OCI-LY7 (cell line): Measurements from ENCODE around the gene USP8. TPM values are rescaled to one million over a fixed set of nuclear protein-coding genes. Genes with fewer than 3 reads are reported as not detected.
"Not testable (repeated sequence)": the region's sequence is repeated elsewhere in the genome, so short reads cannot be mapped to it uniquely, and the experiment has no call there.

Experiments used
- BruUV-seq: library from RNA; stranded (reverse); fragments of 400-500 nt; replicated peaks from 2 replicates; lab custom pipeline; 2021; lab: Mats Ljungman, UMichigan
- CTCF ChIA-PET: fragments of 300-600 bp; sonication (Branson Sonifier 250); formaldehyde crosslinking; loops from one replicate; lab custom pipeline; 2022; ENCODE audit warnings: antibody characterized with exemption; ENCODE audit not compliant: unreplicated experiment; lab: Charles Lee
- POLR2A ChIA-PET: fragments of 300-600 bp; sonication (Branson Sonifier 250); formaldehyde crosslinking; loops from one replicate; lab custom pipeline; 2022; ENCODE audit warnings: antibody characterized with exemption; lab: Charles Lee
- DNase-seq: peaks from one replicate; pipeline ENCODE4 v3.0.0-alpha.2; 2015; ENCODE audit warnings: low spot score
- H2AFZ ChIP-seq: fragments of 200-600 bp; sonication (generic), shearing (Covaris generic); 2 replicates; pipeline ENCODE4 v1.6.1; 2014; ENCODE audit warnings: mild to moderate bottlenecking, antibody characterized with exemption, low read length, moderate library complexity
- H3K27ac ChIP-seq: fragments of 200-600 bp; sonication (generic); 2 replicates; pipeline ENCODE4 v1.5.1; 2014; ENCODE audit warnings: mixed run types, low read depth, mild to moderate bottlenecking, moderate library complexity, low read length, inconsistent platforms; ENCODE audit not compliant: poor library complexity, severe bottlenecking
- H3K36me3 ChIP-seq: fragments of 200-600 bp; sonication (generic); 2 replicates; pipeline ENCODE4 v1.6.1; 2014; ENCODE audit warnings: mild to moderate bottlenecking, antibody characterized with exemption, low read length, moderate library complexity, mixed read lengths; ENCODE audit not compliant: insufficient read depth
- H3K4me1 ChIP-seq: fragments of 200-600 bp; sonication (generic); 2 replicates; pipeline ENCODE4 v1.5.1; 2014; ENCODE audit warnings: mild to moderate bottlenecking, low read length; ENCODE audit not compliant: insufficient read depth, poor library complexity, severe bottlenecking
- H3K4me2 ChIP-seq: fragments of 200-600 bp; sonication (generic); 2 replicates; pipeline ENCODE4 v1.6.1; 2014; ENCODE audit warnings: mild to moderate bottlenecking, low read length
- H3K4me3 ChIP-seq: fragments of 200-600 bp; sonication (generic); 2 replicates; pipeline ENCODE4 v1.5.1; 2014; ENCODE audit warnings: mild to moderate bottlenecking, low read depth, low read length; ENCODE audit not compliant: poor library complexity, severe bottlenecking
- H3K79me2 ChIP-seq: fragments of 200-600 bp; sonication (generic); 2 replicates; pipeline ENCODE4 v1.6.1; 2016; ENCODE audit warnings: low read depth, mild to moderate bottlenecking, low read length, moderate library complexity, mixed read lengths; ENCODE audit not compliant: insufficient read depth
- H3K9me2 ChIP-seq: fragments of 200-600 bp; sonication (generic); 2 replicates; pipeline ENCODE4 v1.6.1; 2016; ENCODE audit warnings: mild to moderate bottlenecking, low read length, mixed read lengths; ENCODE audit not compliant: insufficient read depth
- H3K9me3 ChIP-seq: fragments of 200-600 bp; sonication (generic); 2 replicates; pipeline ENCODE4 v1.6.1; 2014; ENCODE audit warnings: mild to moderate bottlenecking, mixed run types, low read length, mixed read lengths
- H4K20me1 ChIP-seq: fragments of 200-600 bp; sonication (generic); 2 replicates; pipeline ENCODE4 v1.6.1; 2014; ENCODE audit warnings: mild to moderate bottlenecking, antibody characterized with exemption, low read length, moderate library complexity, mixed read lengths; ENCODE audit not compliant: insufficient read depth
- EZH2phosphoT487 ChIP-seq: fragments of 200-600 bp; sonication (generic); IDR thresholded peaks from 2 replicates; pipeline ENCODE4 v1.6.1; 2018; ENCODE audit warnings: low read depth, borderline replicate concordance, mild to moderate bottlenecking, mixed run types, antibody characterized with exemption, low read length, moderate library complexity, mixed read lengths
- intact Hi-C: fragments of 100-400 bp; cut with micrococcal nuclease; formaldehyde crosslinking; loops from one replicate; pipeline ENCODE4 v1.10.0; 2022; ENCODE audit not compliant: unreplicated experiment
- total RNA-seq, 2 experiments: library from RNA; depleted of rRNA in 1 of 2; stranded (reverse); fragments of >200 nt in 1 of 2; shearing (Covaris generic) in 1 of 2; gene quantifications; 2 replicates each; pipeline ENCODE4 v1.2.3, GENCODE V29; 2014 to 2022
- TF ChIP-seq, protein P1 (sequence below): fragments of 200-600 bp; sonication (generic); conservative IDR thresholded peaks from 2 replicates; pipeline ENCODE4 v1.5.1; 2014; ENCODE audit warnings: mild to moderate bottlenecking, antibody characterized with exemption, low read length, moderate library complexity, mixed read lengths

Gene USP8
- total RNA-seq, 2 experiments from 2014 or later = 34.1 to 43.8 TPM

- Histone ChIP-seq H2AFZ (no peak overlapping the region), H3K27ac (no peak overlapping the region), H3K36me3 (peaks cover 74% of the 10 kb centered on the region), H3K4me3 (no peak overlapping the region), H4K20me1 (0 out of 2 replicates have a peak, but pooled peaks cover 3% of the 10 kb centered on the region), H3K9me2 (no peaks in the 10 kb centered on the region), H3K9me3 (no peaks in the 10 kb centered on the region), H3K79me2 (no peaks in the 10 kb centered on the region), H3K4me1 (no peaks in the 10 kb centered on the region), H3K4me2 (no peak overlapping the region)
- intact Hi-C loops = no loop called here
- TF ChIP-seq, protein P1, sequence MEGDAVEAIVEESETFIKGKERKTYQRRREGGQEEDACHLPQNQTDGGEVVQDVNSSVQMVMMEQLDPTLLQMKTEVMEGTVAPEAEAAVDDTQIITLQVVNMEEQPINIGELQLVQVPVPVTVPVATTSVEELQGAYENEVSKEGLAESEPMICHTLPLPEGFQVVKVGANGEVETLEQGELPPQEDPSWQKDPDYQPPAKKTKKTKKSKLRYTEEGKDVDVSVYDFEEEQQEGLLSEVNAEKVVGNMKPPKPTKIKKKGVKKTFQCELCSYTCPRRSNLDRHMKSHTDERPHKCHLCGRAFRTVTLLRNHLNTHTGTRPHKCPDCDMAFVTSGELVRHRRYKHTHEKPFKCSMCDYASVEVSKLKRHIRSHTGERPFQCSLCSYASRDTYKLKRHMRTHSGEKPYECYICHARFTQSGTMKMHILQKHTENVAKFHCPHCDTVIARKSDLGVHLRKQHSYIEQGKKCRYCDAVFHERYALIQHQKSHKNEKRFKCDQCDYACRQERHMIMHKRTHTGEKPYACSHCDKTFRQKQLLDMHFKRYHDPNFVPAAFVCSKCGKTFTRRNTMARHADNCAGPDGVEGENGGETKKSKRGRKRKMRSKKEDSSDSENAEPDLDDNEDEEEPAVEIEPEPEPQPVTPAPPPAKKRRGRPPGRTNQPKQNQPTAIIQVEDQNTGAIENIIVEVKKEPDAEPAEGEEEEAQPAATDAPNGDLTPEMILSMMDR = no peak
- no peak for TF ChIP-seq EZH2phosphoT487
- no TSS peak for BruUV-seq
- no peak for DNase-seq
- POLR2A ChIA-PET = no interaction called here
- CTCF ChIA-PET = no interaction called here
Measured at GRCh38 chr15:50500352-50500751, 76.1 kb downstream of the USP8 start.

GRCh38 chr15:50501815-50502214 lies 77.6 kb downstream of the USP8 start:
- BruUV-seq = no TSS peak
- TF ChIP-seq, protein P1 = no peak
- no peak for TF ChIP-seq EZH2phosphoT487

GRCh38 chr15:50503144-50503543 lies 78.9 kb downstream of the USP8 start:
- intact Hi-C loops = no loop called here
- Histone ChIP-seq H3K4me1 (no peaks in the 10 kb centered on the region), H3K79me2 (no peaks in the 10 kb centered on the region), H3K36me3 (peaks cover 51% of the 10 kb centered on the region), H2AFZ (no peak overlapping the region), H3K4me3 (no peak overlapping the region), H3K9me3 (no peaks in the 10 kb centered on the region), H3K4me2 (no peak overlapping the region), H3K9me2 (no peaks in the 10 kb centered on the region), H4K20me1 (no peaks in the 10 kb centered on the region), H3K27ac (no peak overlapping the region)
- POLR2A ChIA-PET = no interaction called here
- CTCF ChIA-PET = no interaction called here
- TF ChIP-seq, protein P1 = no peak
- TF ChIP-seq EZH2phosphoT487 = no peak
- DNase-seq = no peak
- BruUV-seq = no TSS peak

More at GRCh38 chr15:50501815-50502214, 77.6 kb downstream of the USP8 start:
- H3K9me3 ChIP-seq = no peaks in the 10 kb centered on the region
- H3K36me3 ChIP-seq = peaks cover 62% of the 10 kb centered on the region
- H3K27ac ChIP-seq = no peak overlapping the region
- intact Hi-C loops = no loop called here
- H3K79me2 ChIP-seq = no peaks in the 10 kb centered on the region
- ChIA-PET POLR2A (no interaction called here), CTCF (no interaction called here)
- H2AFZ ChIP-seq = no peak overlapping the region
- DNase-seq = no peak
- H3K4me1 ChIP-seq = no peaks in the 10 kb centered on the region
- H3K4me3 ChIP-seq = no peak overlapping the region
- H3K4me2 ChIP-seq = no peak overlapping the region
- H3K9me2 ChIP-seq = no peaks in the 10 kb centered on the region
- H4K20me1 ChIP-seq = 0 out of 2 replicates have a peak, but pooled peaks cover 2% of the 10 kb centered on the region

DNA sequence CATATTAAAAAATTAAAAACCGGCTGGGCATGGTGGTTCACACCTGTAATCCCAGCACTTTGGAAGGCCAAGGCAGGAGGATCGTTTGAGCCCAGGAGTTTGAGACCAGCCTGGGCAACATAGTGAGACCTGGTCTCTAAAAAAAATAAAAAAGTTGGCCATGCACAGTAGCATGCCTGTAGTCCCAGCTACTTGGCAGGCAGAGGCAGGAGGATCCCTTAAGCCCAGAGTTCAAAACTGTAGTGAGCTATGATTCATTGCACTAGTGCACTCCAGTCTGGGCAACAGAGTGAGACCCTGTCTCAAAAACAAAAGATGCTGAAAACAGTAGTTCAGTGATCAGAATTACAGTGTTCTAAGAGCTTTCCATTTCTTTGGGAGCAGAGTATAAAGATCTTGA lies 81.5 kb downstream of the USP8 start:
- DNase-seq, H3K4me3 ChIP-seq, CTCF ChIA-PET, BruUV-seq, H3K9me3 ChIP-seq, H4K20me1 ChIP-seq, H3K27ac ChIP-seq, H3K79me2 ChIP-seq, H3K9me2 ChIP-seq, H3K4me1 ChIP-seq, H2AFZ ChIP-seq, H3K4me2 ChIP-seq, intact Hi-C loops: not testable (repeated sequence)
- H3K36me3 ChIP-seq = peaks cover 26% of the 10 kb centered on the region
- POLR2A ChIA-PET = interaction anchor here (1.2 kb wide), 1 partner anchor 10 kb away, joined by 4 read pairs; no protein-coding TSS in a partner anchor
